ENCODE results near the gene ZNF768. TPM values are rescaled to one million over a fixed set of nuclear protein-coding genes. Genes with fewer than 3 reads are reported as not detected.

Gene ZNF768
- total RNA-seq, 2 experiments from 2014 or later = 8.3 to 9.2 TPM

- DNase-seq (no peak), ATAC-seq (no peak)
- TF ChIP-seq, protein P1, sequence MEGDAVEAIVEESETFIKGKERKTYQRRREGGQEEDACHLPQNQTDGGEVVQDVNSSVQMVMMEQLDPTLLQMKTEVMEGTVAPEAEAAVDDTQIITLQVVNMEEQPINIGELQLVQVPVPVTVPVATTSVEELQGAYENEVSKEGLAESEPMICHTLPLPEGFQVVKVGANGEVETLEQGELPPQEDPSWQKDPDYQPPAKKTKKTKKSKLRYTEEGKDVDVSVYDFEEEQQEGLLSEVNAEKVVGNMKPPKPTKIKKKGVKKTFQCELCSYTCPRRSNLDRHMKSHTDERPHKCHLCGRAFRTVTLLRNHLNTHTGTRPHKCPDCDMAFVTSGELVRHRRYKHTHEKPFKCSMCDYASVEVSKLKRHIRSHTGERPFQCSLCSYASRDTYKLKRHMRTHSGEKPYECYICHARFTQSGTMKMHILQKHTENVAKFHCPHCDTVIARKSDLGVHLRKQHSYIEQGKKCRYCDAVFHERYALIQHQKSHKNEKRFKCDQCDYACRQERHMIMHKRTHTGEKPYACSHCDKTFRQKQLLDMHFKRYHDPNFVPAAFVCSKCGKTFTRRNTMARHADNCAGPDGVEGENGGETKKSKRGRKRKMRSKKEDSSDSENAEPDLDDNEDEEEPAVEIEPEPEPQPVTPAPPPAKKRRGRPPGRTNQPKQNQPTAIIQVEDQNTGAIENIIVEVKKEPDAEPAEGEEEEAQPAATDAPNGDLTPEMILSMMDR (IDR thresholded peaks at IDR 0.05) = no peak
- Mint-ChIP-seq H3K9me3 (no peaks in the 10 kb centered on the region), H3K4me1 (ENCODE audit: low read depth) (peaks cover 6% of the 10 kb centered on the region), H3K27me3 (no peaks in the 10 kb centered on the region), H3K36me3 (ENCODE audit: low read depth) (peaks cover 38% of the 10 kb centered on the region), H3K4me3 (no peak overlapping the region), H3K27ac (peak overlapping the region; percentile 75)
- intact Hi-C loops (cut with micrococcal nuclease) = no loop called here
- POLR2A ChIA-PET = interaction anchor here (1.1 kb wide), 1 partner anchor 8 kb away, joined by 6 read pairs; no protein-coding TSS in a partner anchor
- CTCF ChIA-PET = interaction anchor here (0.7 kb wide), 2 partner anchors 14 to 74 kb away, joined by 3 to 7 read pairs; partner anchors contain the start of gene DCTPP1
These were observed 22.7 kb downstream of the ZNF768 start for GRCh38 chr16:30503403-30504296.

DNA sequence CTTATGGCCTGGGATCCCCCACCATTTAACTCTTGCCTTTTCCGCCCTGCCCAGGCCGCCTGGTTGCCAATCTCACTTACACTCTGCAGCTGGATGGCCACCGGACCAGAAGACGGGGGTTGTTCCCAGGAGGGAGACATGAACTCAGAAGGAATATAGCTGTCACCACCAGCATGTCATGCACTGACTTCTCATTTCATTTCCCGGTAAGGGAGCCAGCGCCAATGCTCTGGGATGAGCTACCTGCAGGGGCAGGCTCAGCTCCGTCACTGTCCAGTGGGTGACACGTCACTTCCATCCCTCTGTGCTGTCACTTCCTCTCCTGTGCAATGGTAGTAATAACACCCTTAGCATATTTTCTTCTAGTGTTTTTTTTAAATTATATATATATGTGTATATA lies 27.1 kb downstream of the ZNF768 start:
- Mint-ChIP-seq H3K27me3 (no peaks in the 10 kb centered on the region), H3K4me3 (no peak overlapping the region), H3K36me3 (ENCODE audit: low read depth) (peaks cover 49% of the 10 kb centered on the region), H3K9me3 (no peaks in the 10 kb centered on the region), H3K4me1 (ENCODE audit: low read depth) (peaks cover 9% of the 10 kb centered on the region), H3K27ac (peak overlapping the region; percentile 55)
- TF ChIP-seq, protein P1 (IDR thresholded peaks at IDR 0.05) = no peak
- POLR2A ChIA-PET = interaction anchor here (0.7 to 3.0 kb wide), 10 partner anchors 10 to 620 kb away, joined by 3 to 16 read pairs (median 6); partner anchors contain the start of gene DCTPP1
- no peak for ATAC-seq
- CTCF ChIA-PET = interaction anchor here (1.5 to 2.4 kb wide), 3 partner anchors 13 to 69 kb away, joined by 4 to 12 read pairs (median 6); partner anchors contain the start of gene DCTPP1
- intact Hi-C loops (cut with micrococcal nuclease) = no loop called here
- DNase-seq = no peak

DNA sequence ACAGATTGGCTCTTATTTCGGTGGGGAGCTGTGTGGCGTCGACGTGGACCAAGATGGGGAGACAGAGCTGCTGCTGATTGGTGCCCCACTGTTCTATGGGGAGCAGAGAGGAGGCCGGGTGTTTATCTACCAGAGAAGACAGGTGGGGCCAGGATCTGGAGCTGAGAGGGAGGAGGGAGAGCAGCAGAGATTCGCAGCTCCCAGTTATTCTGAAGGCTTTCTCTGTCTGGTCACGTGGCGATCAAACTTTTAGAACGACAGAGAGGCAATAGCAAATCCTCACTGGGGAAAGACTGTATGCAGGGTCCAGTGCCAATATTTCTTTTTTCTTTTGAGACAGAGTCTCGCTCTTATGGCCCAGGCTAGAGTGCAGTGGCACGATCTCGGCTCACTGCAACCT lies 31.7 kb downstream of the ZNF768 start:
- DNase-seq (no peak), ATAC-seq (no peak)
- POLR2A ChIA-PET = interaction anchor here (1.0 to 2.7 kb wide), 11 partner anchors 9 to 49 kb away, joined by 3 to 17 read pairs (median 6); partner anchors contain the start of gene SEPHS2
- H3K27me3 Mint-ChIP-seq = no peaks in the 10 kb centered on the region
- CTCF ChIA-PET = interaction anchor here (1.1 to 1.5 kb wide), 2 partner anchors 102 to 104 kb away, joined by 4 to 5 read pairs; no protein-coding TSS in a partner anchor
- H3K27ac Mint-ChIP-seq = peak overlapping the region; percentile 34
- TF ChIP-seq, protein P1 (IDR thresholded peaks at IDR 0.05) = no peak
- intact Hi-C loops (cut with micrococcal nuclease) = no loop called here
- H3K9me3 Mint-ChIP-seq = no peaks in the 10 kb centered on the region
- no peak overlapping the region for H3K4me3 Mint-ChIP-seq
- peaks cover 57% of the 10 kb centered on the region for H3K36me3 Mint-ChIP-seq (ENCODE audit: low read depth)
- H3K4me1 Mint-ChIP-seq (ENCODE audit: low read depth) = peaks cover 27% of the 10 kb centered on the region

DNA sequence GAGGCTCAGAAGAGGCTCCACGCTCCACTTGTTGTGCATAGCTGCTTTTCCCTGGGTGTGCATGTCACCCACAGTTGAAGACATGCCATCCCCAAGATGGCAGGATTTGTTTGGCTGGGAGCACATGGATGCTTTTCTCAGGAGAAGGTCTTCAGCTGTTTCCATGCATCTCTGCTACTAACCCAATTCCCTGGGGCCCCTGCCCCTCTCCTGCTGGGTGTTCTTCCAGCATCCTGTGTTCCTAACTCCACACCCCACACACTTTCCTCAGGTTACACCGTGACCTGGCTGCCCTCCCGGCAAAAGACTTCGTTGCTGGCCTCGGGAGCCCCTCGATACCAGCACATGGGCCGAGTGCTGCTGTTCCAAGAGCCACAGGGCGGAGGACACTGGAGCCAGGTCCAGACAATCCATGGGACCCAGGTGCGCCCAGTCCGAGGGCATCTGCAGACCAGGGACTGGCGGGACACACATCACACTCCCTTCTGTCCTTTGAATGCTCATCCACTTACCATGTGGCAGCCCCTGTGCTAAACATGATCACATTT lies 32.4 kb downstream of the ZNF768 start:
- Mint-ChIP-seq H3K27me3 (no peaks in the 10 kb centered on the region), H3K4me3 (no peak overlapping the region), H3K9me3 (no peaks in the 10 kb centered on the region), H3K36me3 (ENCODE audit: low read depth) (peaks cover 59% of the 10 kb centered on the region), H3K4me1 (ENCODE audit: low read depth) (peaks cover 31% of the 10 kb centered on the region), H3K27ac (peak overlapping the region; percentile 34)
- TF ChIP-seq, protein P1 (IDR thresholded peaks at IDR 0.05) = no peak
- DNase-seq (no peak), ATAC-seq (no peak)
- intact Hi-C loops (cut with micrococcal nuclease) = no loop called here
- CTCF ChIA-PET = interaction anchor here (1.2 to 1.3 kb wide), 2 partner anchors 64 to 84 kb away, joined by 3 read pairs; partner anchors contain the start of gene DCTPP1
- POLR2A ChIA-PET = interaction anchor here (0.9 to 5.0 kb wide), 10 partner anchors 12 to 49 kb away, joined by 3 to 29 read pairs (median 4); partner anchors contain the start of genes ITGAL and SEPHS2

Data from activated CD8-positive, alpha-beta T cell treated with anti-CD3 and anti-CD28 coated beads for 36 hours (primary cell).